NCI-H2196 (cell line): Measurements from ENCODE around the gene USP21.

ENCODE experiments used
- DNase-seq: peaks from one replicate; lab custom pipeline; 2025; ENCODE audit not compliant: unreplicated experiment; lab: John Stamatoyannopoulos, UW

The USP21 gene

DNA sequence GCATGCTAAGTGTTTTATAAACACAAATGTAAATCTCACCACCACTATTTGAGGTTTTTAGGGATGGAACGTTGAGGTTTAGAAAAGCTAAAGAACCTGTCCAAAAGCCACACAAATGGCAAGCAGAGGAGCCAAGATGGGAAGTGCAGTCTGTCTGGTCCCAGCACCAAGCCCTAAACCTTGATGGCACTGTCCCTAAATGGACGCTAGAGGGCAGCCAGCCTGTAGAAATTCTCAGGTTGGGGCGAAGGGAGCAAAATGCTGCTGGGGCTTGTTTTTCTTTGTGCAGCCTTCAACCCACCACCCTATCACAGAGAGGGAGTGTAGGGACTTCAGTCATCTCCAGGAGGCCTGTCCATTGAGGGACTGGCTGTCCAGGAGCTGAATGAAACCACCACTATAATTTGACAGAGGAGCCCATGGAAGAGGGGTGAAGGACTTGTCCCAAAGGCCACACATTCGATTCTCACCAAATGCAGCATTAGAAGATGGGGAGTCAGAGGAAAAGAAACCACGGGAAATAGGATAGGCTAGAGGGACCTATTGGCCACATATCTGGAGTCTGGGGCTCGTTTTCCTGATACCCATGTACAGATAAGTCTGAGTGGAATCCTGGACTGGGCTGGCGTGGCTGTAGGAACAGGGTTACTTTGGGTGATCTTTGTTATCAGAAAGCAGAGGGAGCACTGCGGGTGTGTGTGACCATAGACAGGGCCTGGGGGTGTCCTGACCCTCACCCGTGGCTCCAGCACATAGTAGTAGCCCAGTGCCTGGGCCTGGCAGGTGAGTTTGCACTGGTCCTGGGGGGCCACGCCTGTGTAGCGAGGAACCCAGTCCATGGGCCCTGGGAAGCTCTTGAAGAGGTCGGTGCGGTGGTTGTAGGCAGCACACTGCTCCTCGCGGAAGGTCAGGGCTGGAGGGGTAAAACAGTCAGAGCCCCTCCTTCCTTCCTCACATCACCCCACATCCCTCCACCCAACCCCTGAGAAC is 33.5 kb downstream of the USP21 start:
- DNase-seq: peak; percentile 75

DNA sequence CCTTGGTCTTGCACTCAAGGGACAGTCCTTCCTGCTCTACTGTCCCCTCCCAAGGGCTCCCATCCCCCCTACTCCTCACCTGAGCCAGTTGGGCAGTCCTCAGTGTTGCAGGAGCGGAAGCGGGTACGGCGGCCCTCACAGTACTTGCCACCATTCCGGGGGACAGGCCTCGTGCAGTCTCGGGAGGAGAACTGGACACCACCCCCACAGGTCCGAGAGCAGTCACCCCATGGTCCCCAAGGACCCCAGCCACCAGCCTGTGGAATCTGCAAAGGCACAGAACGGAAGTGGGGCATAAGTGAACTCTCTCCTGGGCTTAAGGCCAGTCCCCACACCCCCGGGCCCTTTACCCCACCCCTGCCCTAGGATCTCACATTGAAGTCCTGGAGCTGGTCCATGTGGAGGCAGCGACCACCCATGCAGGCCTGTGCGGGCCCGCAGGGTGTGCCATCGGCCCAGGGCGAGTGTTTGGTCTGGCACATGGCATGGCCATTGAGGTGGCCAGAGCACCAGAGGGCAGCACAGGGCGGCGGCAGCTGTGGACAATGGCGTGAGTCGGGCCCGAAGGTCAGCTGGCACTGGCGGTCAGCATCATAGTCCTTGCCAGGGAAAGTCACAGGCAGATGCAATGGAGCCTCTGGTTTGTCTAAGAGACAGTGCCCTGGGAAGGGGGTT is 34.4 kb downstream of the USP21 start:
- DNase-seq: no peak

DNA sequence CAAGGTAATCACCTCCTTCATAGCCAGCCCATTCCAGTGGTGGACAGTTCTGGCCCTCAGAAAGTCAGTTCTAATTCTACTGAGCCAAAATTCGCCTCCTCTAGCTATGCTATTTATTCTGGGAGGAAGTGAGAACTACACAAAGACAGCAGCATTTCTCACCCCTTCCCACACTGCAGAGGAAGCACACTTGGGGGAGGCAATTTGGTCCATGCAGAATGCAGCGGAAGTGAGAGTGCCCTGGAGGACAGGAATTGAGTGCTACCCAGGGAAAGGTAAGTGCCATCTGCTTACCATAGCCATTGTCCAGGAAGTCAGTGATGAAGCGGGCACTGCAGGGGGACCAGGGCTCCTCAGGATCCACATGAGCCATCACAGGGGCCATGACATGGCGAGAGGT is 35.9 kb downstream of the USP21 start:
- no peak for DNase-seq

DNA sequence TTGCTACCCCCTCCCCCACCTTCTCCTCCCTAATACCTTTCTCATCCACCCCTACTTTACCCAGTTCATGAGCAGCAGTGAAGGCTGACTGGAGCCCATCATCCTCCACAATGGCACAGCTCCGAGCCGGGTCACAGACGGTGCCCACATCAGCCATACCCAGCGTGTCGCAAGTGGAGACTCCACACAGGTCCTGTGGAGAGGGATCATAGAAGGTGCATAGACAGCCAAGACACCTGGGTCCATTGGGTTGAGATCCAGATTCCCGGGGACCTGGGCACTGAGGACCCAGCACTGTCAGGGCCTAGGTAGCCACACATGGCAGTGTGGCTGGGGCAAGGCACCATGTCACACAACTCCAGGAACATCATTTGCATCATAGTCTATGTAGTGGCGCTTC is 36.8 kb downstream of the USP21 start:
- DNase-seq: no peak

DNA sequence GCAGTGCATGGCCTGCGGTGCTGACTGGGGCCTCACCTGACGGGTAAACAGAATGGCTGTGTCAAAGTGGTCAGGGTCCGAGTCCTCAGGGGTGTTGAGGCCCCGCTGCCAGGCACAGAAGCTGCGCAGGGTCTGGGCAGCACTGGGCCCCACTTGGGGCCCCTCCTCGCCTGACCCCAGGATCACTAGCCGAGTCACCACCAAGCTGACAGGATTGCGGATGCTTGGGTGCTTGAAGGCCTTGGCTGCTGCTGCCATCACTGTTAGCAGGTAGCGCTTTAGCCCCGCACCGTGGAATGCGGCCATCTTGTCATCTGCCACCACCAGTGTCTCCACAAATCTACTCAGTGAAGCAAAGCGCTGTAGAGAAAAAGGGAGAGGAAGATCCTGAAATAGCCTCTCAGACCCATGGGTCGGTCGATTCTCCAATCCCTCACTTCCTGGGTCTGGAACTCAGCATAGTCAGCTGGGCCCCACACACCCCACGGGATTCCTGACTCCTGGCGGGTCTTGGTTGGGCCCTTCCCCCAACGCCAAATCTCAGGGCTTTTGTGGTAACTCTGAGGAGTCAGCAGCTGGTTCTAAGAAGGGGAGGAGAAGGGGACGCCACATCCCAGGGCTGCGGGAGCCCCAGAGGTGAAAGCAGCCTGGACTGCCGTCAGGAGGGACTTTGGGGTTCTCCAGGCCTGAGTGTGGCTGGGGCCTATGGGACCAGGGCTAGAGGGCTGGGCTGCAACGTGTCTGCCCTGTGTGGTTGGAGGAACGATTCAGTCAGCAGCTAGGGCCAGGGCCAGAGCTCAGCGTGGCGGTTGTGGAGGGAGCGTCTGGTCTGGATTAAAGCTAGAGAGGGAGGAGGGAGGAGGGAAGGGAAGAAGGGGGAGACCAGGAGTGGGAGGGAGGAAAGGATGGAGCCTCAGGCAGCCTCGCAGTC is 37.5 kb downstream of the USP21 start:
- no peak for DNase-seq

DNA sequence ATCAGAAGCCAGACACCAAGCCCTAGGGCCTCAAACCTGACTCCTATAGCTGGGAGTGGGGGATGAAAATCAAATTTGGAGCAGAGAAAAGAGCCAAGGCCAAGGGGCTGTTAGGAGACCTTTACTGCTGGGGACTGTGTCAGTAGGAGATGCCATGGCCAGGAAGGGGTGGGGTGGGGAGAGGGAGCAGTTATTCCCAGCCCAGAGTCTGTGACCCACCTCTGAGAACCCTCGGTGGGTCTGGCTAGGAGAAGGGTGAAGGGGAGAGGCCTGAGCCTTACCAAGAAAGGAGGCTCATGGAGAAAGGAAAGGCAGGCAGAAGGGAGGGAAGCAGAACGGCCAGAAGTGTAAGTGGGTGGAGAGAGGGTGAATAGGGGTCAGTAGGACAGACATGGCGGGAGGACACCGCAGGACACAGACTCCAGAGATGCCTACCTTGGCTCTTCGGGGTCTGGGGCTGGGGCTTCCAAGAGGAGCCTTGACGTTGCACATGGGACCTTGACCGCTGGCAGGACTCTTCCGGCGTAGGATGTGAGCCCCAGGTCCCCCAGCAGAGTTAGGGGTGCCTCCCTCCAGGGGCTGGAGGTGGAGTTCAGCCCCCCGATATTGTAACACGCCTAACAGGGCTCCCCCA is 38.4 kb downstream of the USP21 start:
- DNase-seq: no peak

DNA sequence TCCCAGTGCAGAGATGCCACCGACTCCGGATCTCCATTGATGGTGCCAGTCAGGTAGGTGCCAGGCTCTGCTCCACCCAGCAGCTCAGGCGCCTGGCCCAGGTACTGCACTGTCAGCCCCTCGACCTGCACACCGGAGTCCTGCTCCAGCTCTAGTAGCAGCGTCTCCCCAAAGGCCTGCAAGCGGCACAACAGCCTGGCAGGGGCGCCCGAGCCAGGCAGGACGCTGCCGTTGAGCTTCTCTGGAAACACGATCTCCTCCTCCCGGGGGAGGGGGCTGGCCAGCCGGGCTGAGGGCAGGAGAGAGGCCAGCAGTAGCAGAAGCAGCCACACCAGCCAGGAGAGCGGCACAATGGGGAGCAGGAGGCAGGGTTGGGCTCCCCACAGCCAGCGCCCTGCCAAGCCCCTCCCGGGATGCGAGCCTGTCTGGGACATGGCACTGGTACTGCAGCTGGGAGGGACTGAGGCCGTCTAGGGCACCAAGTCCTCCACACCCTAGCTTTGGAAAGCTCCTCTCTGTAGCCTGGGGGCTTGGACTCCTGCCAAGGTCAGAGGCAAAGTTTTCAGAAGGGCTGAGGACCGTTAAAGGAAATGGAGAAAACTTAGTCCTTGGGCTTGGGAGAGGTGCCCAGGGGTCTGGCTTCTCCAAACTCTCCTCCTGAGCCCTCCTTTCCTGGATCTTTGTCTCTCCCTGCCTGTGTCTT is 39.0 kb downstream of the USP21 start:
- DNase-seq: peak; percentile 48

DNA sequence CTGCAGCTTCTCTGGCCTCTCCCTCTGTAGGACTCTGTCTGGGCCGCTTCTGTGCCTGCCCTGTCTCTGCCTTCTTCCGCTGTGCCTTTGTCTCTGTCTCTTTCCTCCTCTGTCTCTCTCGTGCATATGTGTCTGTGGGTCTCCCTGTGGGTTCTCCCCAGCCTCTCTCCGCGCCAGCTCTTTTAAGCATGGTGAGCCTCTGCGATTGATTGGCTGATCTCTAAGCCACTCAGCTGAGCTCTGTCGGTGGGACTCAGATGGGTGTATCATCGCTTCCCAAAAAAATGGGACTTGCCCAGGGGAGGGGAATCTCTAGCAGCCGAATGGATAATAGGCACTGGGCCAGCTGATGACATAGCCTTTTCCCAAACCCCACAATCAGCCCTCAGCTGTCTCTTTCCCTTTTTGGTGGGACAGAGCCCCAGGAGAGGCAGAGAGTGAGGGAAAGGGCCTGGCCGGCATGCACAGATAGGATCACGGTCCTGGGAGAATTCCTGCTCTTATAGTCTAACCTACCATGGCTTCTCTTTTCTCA is 39.7 kb downstream of the USP21 start, which contains the start of gene ADAMTS4:
ADAMTS4 (minus strand) TSS at position 158 of the 535 bp plus-strand sequence. CDS start 427 bp downstream, outside the sequence.
- no peak for DNase-seq

DNA sequence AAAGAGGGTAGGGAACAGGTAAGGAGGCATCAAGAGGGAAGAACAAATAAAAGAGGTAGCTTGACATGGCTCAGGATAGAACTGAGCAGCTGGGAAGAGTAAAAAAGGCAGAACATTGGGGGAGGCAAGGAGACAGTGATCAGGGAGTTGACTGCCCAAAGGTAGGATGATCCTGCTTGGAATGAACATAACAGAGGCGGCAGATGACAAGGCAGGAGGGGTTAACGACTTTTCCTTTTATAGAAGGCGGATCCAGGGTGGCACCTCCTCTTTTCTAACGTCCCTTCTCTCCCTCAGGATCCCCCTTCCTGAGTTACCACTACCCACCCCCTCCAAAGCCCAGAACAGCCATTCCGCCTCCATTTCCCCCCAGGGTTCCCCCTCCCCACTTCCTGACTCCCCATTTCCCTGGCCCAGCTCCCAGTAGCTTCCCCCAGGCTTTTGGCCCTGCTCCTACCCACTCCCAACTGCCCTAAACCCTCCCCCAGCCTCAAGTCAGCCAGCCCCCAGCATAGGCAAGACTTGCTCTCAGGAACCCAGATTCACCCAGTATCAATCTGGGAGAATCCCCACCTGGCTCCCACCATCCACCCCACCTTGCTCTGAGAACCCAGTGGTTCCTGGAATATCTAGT is 40.3 kb downstream of the USP21 start:
- no peak for DNase-seq

DNA sequence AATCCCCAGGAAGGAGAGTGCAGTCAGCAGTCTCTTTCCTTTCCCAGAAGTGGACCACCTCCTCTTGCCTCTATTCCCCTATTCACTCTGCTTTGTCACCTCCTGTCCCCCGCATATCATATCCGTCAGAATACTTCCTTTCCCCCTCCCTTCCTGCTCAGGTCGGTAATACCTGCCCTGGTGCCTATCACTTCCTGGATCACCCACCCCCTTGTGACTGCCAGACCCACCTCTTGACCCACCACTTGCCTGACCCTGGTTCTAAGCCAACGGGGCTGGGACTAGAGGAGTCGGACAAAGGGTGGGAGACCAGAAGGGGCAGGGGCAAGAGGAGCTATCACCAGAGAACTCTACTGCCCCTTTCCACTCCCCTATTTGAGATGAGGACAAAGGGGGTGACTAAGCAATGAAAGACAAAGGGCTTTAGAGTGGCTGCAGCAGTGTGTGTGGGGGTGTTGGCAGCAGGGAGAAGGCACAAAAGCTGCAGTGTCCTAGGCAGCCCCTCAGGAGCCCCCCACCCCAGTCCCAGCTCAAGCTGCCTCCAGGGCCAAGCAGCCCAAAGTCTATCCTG is 41.2 kb downstream of the USP21 start:
- no peak for DNase-seq

DNA sequence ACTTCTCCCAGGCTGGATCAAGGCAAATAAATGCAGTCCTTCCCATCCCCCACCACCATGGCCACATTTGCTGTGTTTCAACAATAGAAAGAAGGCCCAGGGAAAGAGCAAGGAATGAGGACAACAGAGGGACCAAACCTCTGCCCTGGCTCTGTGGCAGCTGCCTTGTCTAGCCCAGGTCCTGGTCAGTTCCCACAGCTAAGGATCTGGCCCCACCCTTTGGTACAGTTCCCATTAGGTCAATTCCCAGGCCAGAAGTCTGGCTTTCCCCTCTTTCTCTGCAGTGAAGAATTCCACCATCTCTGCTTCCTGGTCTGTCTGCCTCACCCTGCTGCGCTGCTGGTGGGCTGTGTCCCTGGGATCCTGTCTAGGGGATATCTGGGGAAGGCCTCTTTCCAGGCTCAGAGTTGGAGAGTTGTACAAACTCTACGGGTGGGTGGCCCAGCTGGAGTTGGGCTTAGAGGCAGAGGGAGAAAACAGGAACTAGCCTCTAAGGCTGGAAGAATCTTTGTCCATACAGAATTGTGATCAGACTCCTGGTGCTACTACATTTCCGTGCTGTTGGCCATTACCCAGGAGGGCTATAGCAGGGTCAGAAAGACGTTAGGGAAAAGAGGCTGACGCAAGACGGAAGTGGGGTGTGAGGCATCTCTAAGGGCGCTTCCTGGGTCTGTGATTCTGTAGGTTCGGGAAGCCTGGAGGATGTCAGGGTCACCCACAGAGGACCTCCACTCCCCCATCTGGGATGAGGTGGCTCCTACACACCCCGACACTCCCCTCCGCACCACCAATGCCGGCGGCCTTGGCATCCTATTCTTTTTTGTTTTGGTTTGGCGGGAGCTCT is 41.9 kb downstream of the USP21 start:
- no peak for DNase-seq

DNA sequence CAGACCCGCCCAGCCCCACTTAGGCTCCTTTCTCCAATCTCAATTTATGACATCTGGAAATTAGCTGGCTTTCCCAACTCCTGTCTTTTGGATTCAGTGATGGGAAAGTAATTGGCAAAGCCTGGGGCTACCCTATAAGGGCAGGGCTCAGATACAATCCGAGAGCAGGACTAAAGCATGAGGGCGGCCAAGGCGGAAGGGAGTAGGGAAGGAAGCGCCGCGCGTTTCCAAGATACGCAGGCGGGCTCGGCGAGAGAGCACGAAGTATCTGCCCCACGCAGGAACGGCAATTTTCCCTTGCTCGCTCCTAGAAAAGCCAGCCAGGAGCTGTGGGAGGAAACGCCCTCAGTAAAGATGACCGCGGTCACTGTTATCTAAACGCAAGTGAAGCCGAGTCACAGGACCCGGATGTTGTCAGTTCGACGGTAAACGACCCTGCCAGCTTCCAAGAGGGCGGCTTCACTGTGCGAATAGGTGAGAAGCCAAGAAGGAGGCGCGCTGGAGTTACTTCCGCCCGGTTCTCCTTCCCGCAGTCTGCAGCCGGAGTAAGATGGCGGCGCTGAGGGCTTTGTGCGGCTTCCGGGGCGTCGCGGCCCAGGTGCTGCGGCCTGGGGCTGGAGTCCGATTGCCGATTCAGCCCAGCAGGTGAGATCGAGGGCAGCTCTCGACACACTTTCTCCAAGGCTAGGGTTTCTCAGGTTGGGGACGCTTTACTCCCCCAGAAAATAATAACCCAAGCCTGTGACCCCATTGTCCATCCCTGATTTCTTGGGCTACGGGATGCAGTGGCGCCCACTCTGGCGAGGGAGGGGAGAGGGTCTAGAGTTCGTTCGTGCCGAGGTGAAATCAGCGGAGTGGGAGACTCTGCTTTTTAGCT is 42.8 kb downstream of the USP21 start, which contains the start of gene NDUFS2:
NDUFS2 (plus strand) TSS at position 532 of the 877 bp plus-strand sequence; CDS start at position 551, 19 bp downstream.
- DNase-seq: peak; percentile 98

DNA sequence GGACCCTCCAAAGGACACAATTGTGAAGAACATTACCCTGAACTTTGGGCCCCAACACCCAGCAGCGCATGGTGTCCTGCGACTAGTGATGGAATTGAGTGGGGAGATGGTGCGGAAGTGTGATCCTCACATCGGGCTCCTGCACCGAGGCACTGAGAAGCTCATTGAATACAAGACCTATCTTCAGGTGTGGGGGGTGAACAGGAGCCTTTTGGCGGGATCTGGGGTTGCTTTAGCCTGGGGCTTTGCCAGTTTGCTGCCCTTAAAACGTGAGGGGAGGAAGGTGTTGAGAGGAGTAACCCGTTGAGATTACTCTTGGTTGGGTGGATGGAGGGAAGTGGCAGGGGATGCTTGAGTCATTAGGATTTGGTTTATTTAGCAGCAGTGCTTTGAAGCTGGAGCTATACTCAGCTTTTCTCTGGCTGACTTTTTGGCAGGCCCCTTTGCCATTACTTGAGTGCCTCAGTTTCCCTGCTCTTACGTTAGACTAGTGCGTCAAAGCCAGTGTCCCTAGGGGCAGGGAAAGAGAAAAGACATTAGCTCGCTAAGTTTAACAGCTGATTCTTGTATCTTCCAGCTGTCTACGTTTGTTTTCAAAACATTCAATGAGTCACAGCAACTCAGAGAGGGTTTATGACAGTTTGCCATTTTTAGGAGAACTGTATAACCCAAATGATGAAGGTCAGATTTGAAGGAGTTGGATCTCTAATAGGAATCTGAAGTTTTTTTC is 47.3 kb downstream of the USP21 start:
- no peak for DNase-seq

DNA sequence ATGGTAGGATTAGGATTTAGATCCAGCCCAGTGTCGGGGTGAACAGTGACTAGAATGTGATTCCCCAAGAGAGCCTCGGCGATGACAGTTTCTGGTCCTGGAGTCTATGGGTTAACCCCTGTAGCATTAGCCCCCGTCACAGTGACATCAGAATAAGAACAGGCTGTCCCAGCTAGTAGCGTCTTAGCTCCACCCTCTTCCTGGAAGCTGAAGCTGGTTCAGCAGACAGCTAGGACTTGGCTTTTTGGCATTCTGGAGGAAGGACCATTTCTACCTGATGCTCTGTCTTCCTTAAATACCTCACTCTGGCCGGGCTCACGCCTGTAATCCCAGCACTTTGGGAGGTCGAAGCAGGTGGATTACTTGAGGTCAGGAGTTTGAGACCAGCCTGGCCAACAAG is 47.9 kb downstream of the USP21 start:
- no peak for DNase-seq

DNA sequence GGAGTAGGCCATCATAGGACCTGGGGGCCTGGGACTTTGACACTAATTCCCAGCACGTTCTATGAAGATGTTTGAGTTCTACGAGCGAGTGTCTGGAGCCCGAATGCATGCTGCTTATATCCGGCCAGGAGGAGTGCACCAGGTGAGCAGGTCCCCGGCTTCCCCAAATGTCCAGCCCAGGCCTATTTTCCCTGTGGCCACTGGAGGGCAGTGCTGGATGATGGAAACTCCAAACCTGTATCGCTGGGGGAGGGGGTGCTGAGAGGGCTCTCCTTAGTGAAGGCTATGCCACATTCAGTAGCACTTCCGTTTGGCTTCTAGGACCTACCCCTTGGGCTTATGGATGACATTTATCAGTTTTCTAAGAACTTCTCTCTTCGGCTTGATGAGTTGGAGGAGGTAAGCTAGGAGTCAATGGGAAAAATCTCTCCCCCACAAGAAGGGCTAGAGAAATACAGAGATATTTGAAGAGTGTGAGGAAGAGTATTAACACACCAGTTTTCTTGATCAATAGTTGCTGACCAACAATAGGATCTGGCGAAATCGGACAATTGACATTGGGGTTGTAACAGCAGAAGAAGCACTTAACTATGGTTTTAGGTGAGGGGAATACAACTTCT is 50.6 kb downstream of the USP21 start:
- peak; percentile 90 for DNase-seq

DNA sequence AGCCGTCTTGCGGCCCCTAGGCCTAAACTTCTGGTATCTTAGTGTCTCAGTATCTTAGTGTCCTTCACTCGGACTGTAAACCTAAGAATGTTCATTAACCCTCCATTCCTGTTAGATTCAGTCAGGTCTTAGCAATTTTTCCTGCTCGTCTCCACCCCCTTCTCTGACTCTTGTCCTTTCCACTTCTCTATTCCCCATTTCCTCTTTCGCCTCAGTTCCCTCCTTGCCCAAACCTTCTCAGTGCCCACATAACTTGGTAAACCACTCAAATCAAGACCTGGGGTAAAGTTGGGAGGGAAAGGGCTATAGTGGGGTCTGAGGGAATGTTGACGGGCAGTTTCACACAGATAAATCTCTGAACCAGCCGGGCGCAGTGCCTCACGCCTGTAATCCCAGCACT is 55.1 kb downstream of the USP21 start:
- no peak for DNase-seq
